OCI-LY1 (cell line): Measurements from ENCODE around the gene TMC2.

Source experiments
- EZH2 ChIP-seq: fragments of 200-600 bp; sonication (generic), shearing (Covaris generic); IDR thresholded peaks from 2 replicates; pipeline ENCODE4 v1.8.0; 2017; ENCODE audit warnings: borderline replicate concordance, mixed run types, mild to moderate bottlenecking, antibody characterized with exemption, low read length, moderate library complexity, mixed read lengths
- TF ChIP-seq, protein P1 (sequence below): fragments of 200-600 bp; sonication (generic), shearing (Covaris generic); IDR thresholded peaks from 2 replicates; pipeline ENCODE4 v1.5.1; 2017; ENCODE audit warnings: mild to moderate bottlenecking, antibody characterized with exemption, low read length, moderate library complexity, mixed read lengths

- TF ChIP-seq, protein P1, sequence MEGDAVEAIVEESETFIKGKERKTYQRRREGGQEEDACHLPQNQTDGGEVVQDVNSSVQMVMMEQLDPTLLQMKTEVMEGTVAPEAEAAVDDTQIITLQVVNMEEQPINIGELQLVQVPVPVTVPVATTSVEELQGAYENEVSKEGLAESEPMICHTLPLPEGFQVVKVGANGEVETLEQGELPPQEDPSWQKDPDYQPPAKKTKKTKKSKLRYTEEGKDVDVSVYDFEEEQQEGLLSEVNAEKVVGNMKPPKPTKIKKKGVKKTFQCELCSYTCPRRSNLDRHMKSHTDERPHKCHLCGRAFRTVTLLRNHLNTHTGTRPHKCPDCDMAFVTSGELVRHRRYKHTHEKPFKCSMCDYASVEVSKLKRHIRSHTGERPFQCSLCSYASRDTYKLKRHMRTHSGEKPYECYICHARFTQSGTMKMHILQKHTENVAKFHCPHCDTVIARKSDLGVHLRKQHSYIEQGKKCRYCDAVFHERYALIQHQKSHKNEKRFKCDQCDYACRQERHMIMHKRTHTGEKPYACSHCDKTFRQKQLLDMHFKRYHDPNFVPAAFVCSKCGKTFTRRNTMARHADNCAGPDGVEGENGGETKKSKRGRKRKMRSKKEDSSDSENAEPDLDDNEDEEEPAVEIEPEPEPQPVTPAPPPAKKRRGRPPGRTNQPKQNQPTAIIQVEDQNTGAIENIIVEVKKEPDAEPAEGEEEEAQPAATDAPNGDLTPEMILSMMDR: no peak
- no peak for TF ChIP-seq EZH2
Observed at GRCh38 chr20:2619961-2620595, 83.7 kb downstream of the TMC2 start.
